Iris pigment epithelial cell (primary cell): ENCODE measurements around the gene GPRASP3.
"Not testable (repeated sequence)": the region's sequence is repeated elsewhere in the genome, so short reads cannot be mapped to it uniquely, and the experiment has no call there.

Experiments
- DNase-seq: peaks from one replicate; pipeline ENCODE4 v3.0.0-alpha.2; 2011; ENCODE audit warnings: low read depth

The GPRASP3 gene

GRCh38 chrX:102720237-102721168 is at the start of gene GPRASP3:
TSS of gene GPRASP3 (plus strand) at chrX:102720743. CDS start at chrX:102748996, 28,253 bp downstream.
- peak; percentile 72 for DNase-seq

- DNase-seq = no peak
These were observed 47.7 kb upstream of the GPRASP3 start for GRCh38 chrX:102672856-102673255.

GRCh38 chrX:102677479-102677878 is 43.1 kb upstream of the GPRASP3 start:
- DNase-seq = not testable (repeated sequence)

- no peak for DNase-seq
These were observed 35.6 kb upstream of the GPRASP3 start for GRCh38 chrX:102684772-102685520.

GRCh38 chrX:102694749-102695148 is 25.8 kb upstream of the GPRASP3 start:
- DNase-seq = no peak

GRCh38 chrX:102696306-102696705 is 24.2 kb upstream of the GPRASP3 start:
- DNase-seq = no peak

GRCh38 chrX:102697494-102697893 is 23.0 kb upstream of the GPRASP3 start:
- DNase-seq = peak; percentile 45

GRCh38 chrX:102708900-102709299 is 11.6 kb upstream of the GPRASP3 start:
- no peak for DNase-seq

- DNase-seq = no peak
These were observed 8.7 kb upstream of the GPRASP3 start for GRCh38 chrX:102711872-102712215.

GRCh38 chrX:102712216-102712966 is 8.2 kb upstream of the GPRASP3 start, which contains the start of gene GPRASP2:
TSS of gene GPRASP2 (plus strand) at chrX:102712448. CDS start at chrX:102714870, 2,422 bp downstream.
- peak; percentile 10 for DNase-seq

- DNase-seq = peak; percentile 58
These were observed 7.4 kb upstream of the GPRASP3 start for GRCh38 chrX:102712981-102713625.

- DNase-seq = no peak
These were observed 5.5 kb upstream of the GPRASP3 start for GRCh38 chrX:102714994-102715393.

- DNase-seq = no peak
These were observed 4.6 kb upstream of the GPRASP3 start for GRCh38 chrX:102715967-102716366.

- not testable (repeated sequence) for DNase-seq
These were observed 595 bp downstream of the GPRASP3 start for GRCh38 chrX:102721169-102721506.

GRCh38 chrX:102723456-102723855 is 2.9 kb downstream of the GPRASP3 start:
- DNase-seq = no peak

GRCh38 chrX:102727761-102728160 is 7.2 kb downstream of the GPRASP3 start:
- DNase-seq = no peak

GRCh38 chrX:102728646-102729045 is 8.1 kb downstream of the GPRASP3 start:
- no peak for DNase-seq

- peak; percentile 9 for DNase-seq
These were observed 19.1 kb downstream of the GPRASP3 start for GRCh38 chrX:102739657-102740056.

- no peak for DNase-seq
These were observed 23.8 kb downstream of the GPRASP3 start for GRCh38 chrX:102744307-102744706.

- no peak for DNase-seq
These were observed 24.9 kb downstream of the GPRASP3 start for GRCh38 chrX:102745513-102745856.

GRCh38 chrX:102745857-102746584 is 25.5 kb downstream of the GPRASP3 start:
- peak; percentile 31 for DNase-seq
